H9 (cell line): ENCODE data around the gene BAHD1. TPM values are rescaled to one million over a fixed set of nuclear protein-coding genes. Genes with fewer than 3 reads are reported as not detected.

ENCODE experiments used
- DNase-seq: peaks from one replicate; pipeline ENCODE4 v3.0.0-alpha.2; 2017
- H2AFZ ChIP-seq: one replicate; pipeline ENCODE4 v1.6.1; 2013; ENCODE audit warnings: mild to moderate bottlenecking, low read length, control low read depth, moderate library complexity
- H2AK5ac ChIP-seq: 2 replicates; pipeline ENCODE4 v1.6.1; 2013; ENCODE audit warnings: low read length, control low read depth, mixed read lengths; ENCODE audit not compliant: insufficient read length
- H2BK120ac ChIP-seq: one replicate; pipeline ENCODE4 v1.6.1; 2013; ENCODE audit warnings: low read depth, mild to moderate bottlenecking, low read length, control low read depth, inconsistent platforms; ENCODE audit not compliant: poor library complexity, severe bottlenecking
- H2BK12ac ChIP-seq: 2 replicates; pipeline ENCODE4 v1.6.1; 2013; ENCODE audit warnings: low read length, control low read depth, mixed read lengths, low read depth; ENCODE audit not compliant: insufficient read length
- H2BK15ac ChIP-seq: 2 replicates; pipeline ENCODE4 v1.6.1; 2013; ENCODE audit warnings: low read depth, low read length, control low read depth
- H2BK20ac ChIP-seq: one replicate; pipeline ENCODE4 v1.6.1; 2013; ENCODE audit warnings: low read depth, mild to moderate bottlenecking, low read length, control low read depth, inconsistent platforms; ENCODE audit not compliant: poor library complexity, severe bottlenecking
- H2BK5ac ChIP-seq: 2 replicates; pipeline ENCODE4 v1.6.1; 2013; ENCODE audit warnings: low read length, control low read depth, mixed read lengths; ENCODE audit not compliant: insufficient read length
- H3K14ac ChIP-seq: 2 replicates; pipeline ENCODE4 v1.6.1; 2013; ENCODE audit warnings: low read length, control low read depth; ENCODE audit not compliant: insufficient read depth
- H3K18ac ChIP-seq: 2 replicates; pipeline ENCODE4 v1.6.1; 2013; ENCODE audit warnings: low read depth, mild to moderate bottlenecking, mixed read lengths, low read length, control low read depth; ENCODE audit not compliant: insufficient read length
- H3K23ac ChIP-seq: 2 replicates; pipeline ENCODE4 v1.6.1; 2013; ENCODE audit warnings: low read length, control low read depth, mixed read lengths, low read depth; ENCODE audit not compliant: insufficient read length
- H3K23me2 ChIP-seq: 2 replicates; pipeline ENCODE4 v1.6.1; 2013; ENCODE audit warnings: low read depth, mild to moderate bottlenecking, mixed read lengths, low read length, control low read depth; ENCODE audit not compliant: insufficient read length, poor library complexity, severe bottlenecking
- H3K27ac ChIP-seq: 2 replicates; pipeline ENCODE4 v1.5.1; 2013; ENCODE audit warnings: low read length, control low read depth, mixed read lengths, low read depth; ENCODE audit not compliant: insufficient read length
- H3K27me3 ChIP-seq: 2 replicates; pipeline ENCODE4 v1.6.1; 2013; ENCODE audit warnings: low read length, control low read depth, inconsistent platforms; ENCODE audit not compliant: insufficient read depth
- H3K4ac ChIP-seq: 2 replicates; pipeline ENCODE4 v1.6.1; 2013; ENCODE audit warnings: low read depth, mild to moderate bottlenecking, control low read depth, inconsistent platforms, low read length, moderate library complexity
- H3K4me1 ChIP-seq: 2 replicates; pipeline ENCODE4 v1.6.1; 2013; ENCODE audit warnings: low read length, control low read depth, inconsistent platforms; ENCODE audit not compliant: insufficient read depth
- H3K4me2 ChIP-seq: 2 replicates; pipeline ENCODE4 v1.6.1; 2013; ENCODE audit warnings: low read length, control low read depth, mixed read lengths; ENCODE audit not compliant: insufficient read length, insufficient read depth
- H3K56ac ChIP-seq: 2 replicates; pipeline ENCODE4 v1.6.1; 2013; ENCODE audit warnings: low read depth, mild to moderate bottlenecking, mixed read lengths, low read length, control low read depth; ENCODE audit not compliant: insufficient read length
- H3K79me1 ChIP-seq: 2 replicates; pipeline ENCODE4 v1.6.1; 2013; ENCODE audit warnings: low read depth, mild to moderate bottlenecking, moderate library complexity, low read length, control low read depth, inconsistent platforms; ENCODE audit not compliant: insufficient read depth, poor library complexity, severe bottlenecking
- H3K79me2 ChIP-seq: 2 replicates; pipeline ENCODE4 v1.6.1; 2013; ENCODE audit warnings: low read length, control low read depth, inconsistent platforms; ENCODE audit not compliant: insufficient read depth
- H3K9ac ChIP-seq: 2 replicates; pipeline ENCODE4 v1.6.1; 2013; ENCODE audit warnings: low read length, control low read depth, mixed read lengths; ENCODE audit not compliant: insufficient read length; ENCODE audit errors: extremely low read depth
- H3K9me3 ChIP-seq: one replicate; pipeline ENCODE4 v1.6.1; 2013; ENCODE audit warnings: low read depth, low read length, inconsistent platforms; ENCODE audit not compliant: control insufficient read depth
- H3T11ph ChIP-seq: one replicate; pipeline ENCODE4 v1.6.1; 2013; ENCODE audit warnings: mild to moderate bottlenecking, low read length, control low read depth, inconsistent platforms
- H4K20me1 ChIP-seq: one replicate; pipeline ENCODE4 v1.6.1; 2013; ENCODE audit not compliant: control insufficient read depth, insufficient read length, insufficient read depth
- H4K5ac ChIP-seq: 2 replicates; pipeline ENCODE4 v1.6.1; 2013; ENCODE audit warnings: low read depth, mild to moderate bottlenecking, mixed read lengths, low read length, control low read depth; ENCODE audit not compliant: insufficient read length
- H4K8ac ChIP-seq: replicated peaks from 2 replicates; pipeline ENCODE4 v1.6.1; 2013; ENCODE audit warnings: low read length, control low read depth, mixed read lengths, low read depth; ENCODE audit not compliant: insufficient read length
- H4K91ac ChIP-seq: 2 replicates; pipeline ENCODE4 v1.6.1; 2013; ENCODE audit warnings: low read depth, mild to moderate bottlenecking, moderate library complexity, mixed read lengths, low read length, control low read depth; ENCODE audit not compliant: insufficient read length
- H3K27ac Mint-ChIP-seq, 3 experiments: 2 replicates in 2 of 3; 3 replicates in 1 of 3; pipeline ENCODE4 v1.8.0; 2020 to 2021; ENCODE audit warnings: mixed read lengths in 3 of 3, mild to moderate bottlenecking in 1 of 3, moderate library complexity in 1 of 3
- H3K27me3 Mint-ChIP-seq: 2 replicates; pipeline ENCODE4 v1.8.0; 2021; ENCODE audit warnings: low read depth, mild to moderate bottlenecking, moderate library complexity, mixed read lengths
- H3K36me3 Mint-ChIP-seq, 3 experiments: 2 replicates in 2 of 3; 3 replicates in 1 of 3; pipeline ENCODE4 v1.8.0; 2020 to 2021; ENCODE audit warnings: low read depth in 3 of 3, mixed read lengths in 3 of 3; ENCODE audit not compliant: insufficient read depth in 1 of 3
- H3K4me1 Mint-ChIP-seq, 2 experiments: 2 replicates each; pipeline ENCODE4 v1.8.0; 2020; ENCODE audit warnings: mixed read lengths in 2 of 2
- H3K4me3 Mint-ChIP-seq, 2 experiments: 2 replicates in 1 of 2; 3 replicates in 1 of 2; pipeline ENCODE4 v1.8.0; 2020 to 2021; ENCODE audit warnings: mild to moderate bottlenecking in 2 of 2, mixed read lengths in 2 of 2, moderate library complexity in 1 of 2
- H3K9me3 Mint-ChIP-seq, 2 experiments: 2 replicates in 1 of 2; 3 replicates in 1 of 2; pipeline ENCODE4 v1.8.0; 2020; ENCODE audit warnings: mild to moderate bottlenecking in 2 of 2, mixed read lengths in 2 of 2, moderate library complexity in 1 of 2
- CTCF ChIP-seq: fragments of 200-600 bp; sonication (generic); conservative IDR thresholded peaks from 3 replicates; pipeline ENCODE4 v1.8.0; 2021; ENCODE audit warnings: antibody characterized with exemption, mild to moderate bottlenecking
- WGBS: extraction: QIAGEN DNeasy Blood & Tissue Kit; methylation state at CpG from one replicate; pipeline ENCODE4 v1.1.7; 2013; ENCODE audit warnings: missing lambda C conversion rate, low lambda C conversion rate, mixed read lengths; ENCODE audit not compliant: insufficient read length; ENCODE audit errors: extremely low coverage; 5-methylcytosine and 5-hydroxymethylcytosine counted together
- total RNA-seq: library from RNA; stranded (reverse); gene quantifications from 2 replicates; pipeline ENCODE4 v1.2.1, GENCODE V29; 2021

The BAHD1 gene
- total RNA-seq, 1 experiment from 2014 or later: 54.1 TPM

GRCh38 chr15:40439461-40439959 is 1.2 kb upstream of the BAHD1 start:
- no peaks in the 10 kb centered on the region; a peak in 1 of 5 replicates for H3K9me3 Mint-ChIP-seq
- H3K4ac ChIP-seq: no peak overlapping the region
- peaks cover 20% of the 10 kb centered on the region for H3K4me1 ChIP-seq
- H4K91ac ChIP-seq: no peak overlapping the region
- WGBS: no CpG with 5 or more reads among the region's 15 CpGs
- no peak overlapping the region for H2BK20ac ChIP-seq
- H3K4me2 ChIP-seq: peak overlapping the region; percentile 80
- peaks cover 0 to 15% (median 0%) of the 10 kb centered on the region in 3 experiments; a peak in 5 of 7 replicates for H3K36me3 Mint-ChIP-seq
- H3K27ac Mint-ChIP-seq: peak overlapping the region; percentile 67 to 97 (median 74)
- H3K27me3 Mint-ChIP-seq: peaks cover 24% of the 10 kb centered on the region
- no peak overlapping the region for H2BK15ac ChIP-seq
- peak overlapping the region; percentile 93 to 96 for H3K4me3 Mint-ChIP-seq
- peak overlapping the region; percentile 76 for H3K9ac ChIP-seq
- peaks cover 26% of the 10 kb centered on the region; the same call in 1 of the 2 replicates for H3K79me2 ChIP-seq
- H3K56ac ChIP-seq: no peak overlapping the region
- H2BK12ac ChIP-seq: no peak overlapping the region
- H2BK5ac ChIP-seq: no peak overlapping the region
- DNase-seq: peak; percentile 87
- no peaks in the 10 kb centered on the region for H4K20me1 ChIP-seq
- no peak overlapping the region for H4K5ac ChIP-seq
- H2BK120ac ChIP-seq: no peak overlapping the region
- peak overlapping the region; percentile 65 for H3K18ac ChIP-seq
- no peak overlapping the region for H2AK5ac ChIP-seq
- no peak overlapping the region for H3K27ac ChIP-seq
- H4K8ac ChIP-seq: no peak overlapping the region
- TF ChIP-seq CTCF: no peak
- no peak overlapping the region for H2AFZ ChIP-seq
- no peaks in the 10 kb centered on the region for H3K9me3 ChIP-seq
- H3K23me2 ChIP-seq: peaks cover 47% of the 10 kb centered on the region
- no peak overlapping the region for H3T11ph ChIP-seq
- H3K79me1 ChIP-seq: peaks cover 5% of the 10 kb centered on the region
- peaks cover 59 to 64% of the 10 kb centered on the region in 2 experiments for H3K4me1 Mint-ChIP-seq
- H3K14ac ChIP-seq: peak overlapping the region; percentile 72
- no peak overlapping the region for H3K23ac ChIP-seq
- H3K27me3 ChIP-seq: peaks cover 11% of the 10 kb centered on the region; the same call in 1 of the 2 replicates
